Inflammatory macrophage (primary cell): ENCODE results near the gene SRP72.

Experiments used
- DNase-seq, 2 donors: peaks; one replicate each; pipeline ENCODE4 v3.0.0-alpha.2; 2020 to 2022

The SRP72 gene

GRCh38 chr4:56552273-56552672 is 84.9 kb downstream of the SRP72 start:
- no peak for DNase-seq
